ENCODE data around the gene ACSL4. TPM values are rescaled to one million over a fixed set of nuclear protein-coding genes. Genes with fewer than 3 reads are reported as not detected.

ACSL4 gene
- total RNA-seq, 1 experiment from 2014 or later = 66.1 TPM

- DNase-seq (ENCODE audit: low read depth) = no peak
Measured at GRCh38 chrX:109614951-109615350, 118.1 kb downstream of the ACSL4 start.

GRCh38 chrX:109601486-109601885 lies 131.6 kb downstream of the ACSL4 start:
- DNase-seq (ENCODE audit: low read depth) = no peak

GRCh38 chrX:109600237-109600651 lies 132.8 kb downstream of the ACSL4 start:
- DNase-seq (ENCODE audit: low read depth) = peak; percentile 24

GRCh38 chrX:109596015-109596414 lies 137.0 kb downstream of the ACSL4 start:
- no peak for DNase-seq (ENCODE audit: low read depth)

Other genes with a start within 250 kb of the ACSL4 start
- gene NXT2, start 196.4 kb downstream of the ACSL4 start, total RNA-seq (2014; rRNA removed; shearing (Covaris generic)) = 14.8 and 16.1 TPM in 2 replicates
- gene KCNE5, start 108.1 kb downstream of the ACSL4 start, total RNA-seq (2014; rRNA removed; shearing (Covaris generic)) = not detected in 2 replicates